Measurements from ENCODE around the gene TLX2. TPM values are rescaled to one million over a fixed set of nuclear protein-coding genes. Genes with fewer than 3 reads are reported as not detected.
"Not testable (repeated sequence)": the region's sequence is repeated elsewhere in the genome, so short reads cannot be mapped to it uniquely, and the experiment has no call there.

TLX2 gene
- total RNA-seq: under 1 TPM in 1 of 2 donors, not detected in 1; 0.56 TPM
- long read RNA-seq, partial matches to known transcripts: 1 of 5 reads
- long read RNA-seq, other reads (novel, unspliced or antisense): 4 of 5 reads

DNA sequence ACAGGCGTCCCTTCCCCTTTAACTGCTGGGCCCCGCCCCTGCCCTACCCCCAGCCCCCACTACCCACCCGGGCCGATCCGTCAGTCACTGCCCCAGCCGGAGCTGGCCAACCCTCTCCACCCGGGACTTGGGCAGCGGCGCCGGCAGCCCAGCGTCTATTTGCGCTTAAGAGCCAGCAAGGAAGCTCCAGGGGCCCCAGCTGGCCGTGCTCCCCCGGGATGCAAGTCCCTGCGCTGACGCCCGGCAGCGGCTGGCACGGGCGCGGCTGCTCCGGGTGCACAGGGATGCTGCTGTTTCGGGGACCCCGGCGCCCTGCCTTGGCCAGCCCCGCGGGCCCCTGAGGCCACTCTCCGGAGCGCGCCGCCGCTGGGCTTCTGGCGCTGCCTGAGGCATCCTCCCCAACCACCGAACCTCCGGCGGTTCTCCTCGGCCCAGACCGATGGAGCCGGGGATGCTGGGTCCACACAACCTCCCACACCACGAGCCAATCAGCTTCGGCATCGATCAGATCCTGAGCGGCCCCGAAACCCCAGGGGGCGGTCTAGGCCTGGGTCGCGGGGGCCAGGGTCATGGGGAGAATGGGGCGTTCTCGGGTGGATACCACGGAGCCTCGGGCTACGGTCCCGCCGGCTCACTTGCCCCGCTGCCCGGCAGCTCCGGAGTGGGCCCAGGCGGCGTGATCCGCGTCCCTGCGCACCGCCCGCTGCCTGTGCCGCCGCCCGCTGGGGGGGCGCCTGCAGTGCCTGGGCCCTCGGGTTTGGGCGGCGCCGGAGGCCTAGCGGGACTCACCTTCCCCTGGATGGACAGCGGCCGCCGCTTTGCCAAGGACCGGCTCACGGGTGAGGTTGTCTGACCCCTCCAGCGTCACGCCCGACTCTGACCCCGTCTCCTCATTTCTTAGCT lies at the start of gene TLX2:
Gene TLX2, plus strand, starts transcription at position 83 of the 903 bp plus-strand sequence. Its CDS starts 357 bp downstream, at position 440.
- DNase-seq: no peak
- intact Hi-C loops (cut with DNase I, micrococcal nuclease): no loop called here
- ATAC-seq: peak; percentile 8

DNA sequence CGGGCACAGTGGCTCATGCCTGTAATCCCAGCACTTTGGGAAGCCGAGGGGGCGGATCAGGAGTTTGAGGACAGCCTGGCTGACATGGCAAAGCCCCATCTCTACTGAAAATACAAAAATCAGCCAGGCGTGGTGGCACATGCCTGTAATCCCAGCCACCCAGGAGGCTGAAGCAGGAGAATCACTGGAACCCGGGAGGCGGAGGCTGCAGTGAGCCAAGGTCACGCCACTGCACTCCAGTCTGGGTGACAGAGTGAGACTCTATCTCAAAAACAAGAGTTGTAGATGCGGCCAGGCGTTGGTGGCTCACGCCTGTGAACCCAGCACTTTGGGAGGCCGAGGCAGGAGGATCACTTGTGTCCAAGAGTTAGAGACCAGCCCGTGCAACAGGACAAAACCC lies 43.5 kb upstream of the TLX2 start:
- intact Hi-C loops (cut with DNase I, micrococcal nuclease); DNase-seq; ATAC-seq: not testable (repeated sequence)

DNA sequence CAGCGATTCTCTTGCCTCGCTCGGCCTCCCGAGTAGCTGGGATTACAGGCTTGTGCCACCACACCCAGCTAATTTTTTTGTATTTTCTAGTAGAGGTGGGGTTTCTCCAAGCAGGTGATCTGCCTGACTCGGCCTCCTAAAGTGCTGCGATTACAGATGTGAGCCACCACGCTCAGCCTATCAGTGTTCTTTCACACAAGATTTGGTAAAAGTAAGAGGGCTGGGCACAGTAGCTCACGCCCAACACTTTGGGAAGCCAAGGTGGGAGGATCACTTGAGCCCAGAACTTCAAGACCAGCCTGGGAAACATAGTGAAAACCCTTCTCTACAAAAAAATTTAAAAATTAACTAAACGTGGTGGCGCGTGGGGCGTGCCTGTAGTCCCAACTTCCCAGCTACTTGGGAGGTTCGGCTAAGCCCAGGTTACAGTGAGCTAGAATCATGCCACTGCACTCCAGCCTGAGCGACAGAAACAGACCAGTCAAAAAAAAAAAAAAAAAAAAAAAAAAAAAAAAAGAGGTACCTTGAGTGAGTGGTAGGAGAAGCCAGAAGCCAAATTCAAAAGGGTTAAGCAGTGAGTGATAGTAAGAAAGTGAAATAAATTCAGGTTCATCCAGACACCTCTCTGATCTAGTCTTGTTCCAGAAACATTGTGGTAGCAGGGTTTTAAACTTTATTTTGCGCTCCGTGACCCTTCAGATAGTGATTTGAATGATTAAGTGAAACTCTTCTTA lies 42.8 kb upstream of the TLX2 start:
- intact Hi-C loops (cut with DNase I, micrococcal nuclease): no loop called here
- peak; percentile 30 for ATAC-seq
- DNase-seq: no peak

DNA sequence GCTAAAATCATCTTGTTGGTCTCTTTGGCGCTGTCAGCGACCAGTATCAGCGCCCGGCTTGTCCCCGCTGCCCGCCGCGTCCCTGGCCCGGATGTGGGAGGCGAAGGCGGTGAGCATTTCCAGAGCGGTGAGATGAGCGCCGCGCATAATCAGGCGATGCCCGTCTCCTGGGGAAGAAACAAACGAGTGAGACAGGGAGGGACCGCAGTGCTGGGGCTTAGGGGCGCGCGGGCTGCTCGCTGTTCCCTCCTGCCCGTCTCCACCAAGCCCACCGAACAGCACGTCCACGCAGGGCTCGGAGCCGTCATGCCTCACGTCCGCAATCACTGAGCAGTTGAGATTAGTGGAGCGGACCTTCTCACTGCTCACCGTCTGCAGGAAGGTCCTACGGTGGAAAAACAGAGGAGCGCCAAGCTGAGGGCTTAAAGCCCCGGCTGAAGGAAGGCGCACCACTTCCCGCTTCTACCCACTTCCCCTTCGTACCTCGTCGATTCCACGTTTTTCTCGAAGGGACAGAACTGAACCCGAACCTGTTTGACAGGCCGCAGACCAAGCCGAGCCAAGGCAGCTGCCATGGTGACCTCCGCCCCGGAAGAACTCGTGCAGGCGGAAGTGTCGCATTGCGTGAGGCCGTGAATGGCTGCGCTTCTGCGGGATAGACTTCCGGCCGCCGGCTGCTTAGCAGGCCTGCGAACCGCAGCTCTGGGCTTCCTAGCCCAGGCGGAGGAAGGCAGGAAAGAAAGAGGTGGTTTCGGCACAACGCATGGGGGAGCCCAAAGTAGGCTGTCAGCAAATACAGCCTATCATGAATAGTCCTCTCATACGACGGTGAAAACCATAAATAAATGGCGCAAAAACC lies 41.9 kb upstream of the TLX2 start, which contains the start of gene MRPL53:
Gene MRPL53, minus strand, starts transcription at position 595 of the 859 bp plus-strand sequence. Its CDS starts 20 bp downstream, at position 575.
- intact Hi-C loops (cut with DNase I, micrococcal nuclease): no loop called here
- ATAC-seq (peak; percentile 89), DNase-seq (peak; percentile 94 to 96)

DNA sequence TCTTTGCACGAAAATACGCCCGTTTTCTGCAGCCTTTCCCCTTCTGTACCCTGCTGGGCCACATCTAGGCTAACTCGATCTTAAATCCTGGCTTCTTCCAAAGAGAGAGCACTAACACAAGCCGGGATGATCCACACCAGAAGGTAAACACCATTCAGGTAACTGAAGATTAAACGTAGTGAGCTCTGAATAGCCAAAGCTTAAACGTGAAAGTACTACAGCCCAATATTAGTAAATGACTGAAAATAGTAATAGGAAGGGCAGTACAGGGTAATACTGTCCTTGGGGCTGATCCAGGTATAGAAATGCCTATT lies 41.3 kb upstream of the TLX2 start:
- ATAC-seq (peak; percentile 13), DNase-seq (no peak)
- intact Hi-C loops (cut with DNase I, micrococcal nuclease): no loop called here

DNA sequence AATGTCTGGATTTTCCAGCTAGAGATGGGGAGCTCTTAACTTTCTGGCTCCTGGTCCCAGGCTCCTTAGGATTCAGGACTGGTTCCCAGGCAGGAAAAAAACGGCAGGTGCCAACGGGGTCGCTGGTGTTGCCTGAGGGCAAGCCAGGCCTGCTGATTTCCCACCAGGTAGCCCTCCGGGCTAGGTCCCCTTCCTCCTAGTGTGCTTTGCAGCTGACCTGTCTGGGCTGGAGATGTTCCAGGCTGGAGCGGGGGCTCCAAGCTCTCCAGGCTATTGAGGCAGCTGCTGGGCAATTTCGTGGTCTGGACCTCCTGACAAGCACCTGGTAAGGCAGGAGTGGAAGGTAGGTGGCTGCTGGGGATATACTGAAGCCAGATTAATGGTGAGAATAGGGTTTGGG lies 39.8 kb upstream of the TLX2 start:
- ATAC-seq: no peak
- no peak for DNase-seq

DNA sequence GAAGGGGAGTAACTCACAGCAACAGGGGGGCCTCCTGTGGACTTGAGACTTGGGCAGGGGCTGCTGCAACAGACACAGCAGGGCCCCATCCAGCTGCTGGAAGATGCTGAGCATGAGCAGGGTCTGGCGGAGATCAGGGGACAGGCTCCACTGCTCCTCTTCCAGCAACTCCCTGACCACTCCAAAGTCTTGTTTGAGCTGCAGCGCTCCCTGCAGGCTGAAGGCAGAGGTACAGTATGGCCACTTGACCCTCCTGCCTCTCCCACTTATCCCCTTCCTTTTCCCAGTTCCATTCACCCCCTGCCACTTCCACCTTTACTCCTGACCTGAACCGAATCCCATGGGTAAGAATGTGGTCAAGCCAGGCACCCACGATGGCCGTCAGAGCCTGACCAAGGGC lies 39.4 kb upstream of the TLX2 start:
- no peak for DNase-seq
- ATAC-seq: no peak
- intact Hi-C loops (cut with DNase I, micrococcal nuclease): no loop called here

More for the DNA sequence above, 39.8 kb upstream of the TLX2 start:
- intact Hi-C loops (cut with DNase I, micrococcal nuclease): no loop called here

DNA sequence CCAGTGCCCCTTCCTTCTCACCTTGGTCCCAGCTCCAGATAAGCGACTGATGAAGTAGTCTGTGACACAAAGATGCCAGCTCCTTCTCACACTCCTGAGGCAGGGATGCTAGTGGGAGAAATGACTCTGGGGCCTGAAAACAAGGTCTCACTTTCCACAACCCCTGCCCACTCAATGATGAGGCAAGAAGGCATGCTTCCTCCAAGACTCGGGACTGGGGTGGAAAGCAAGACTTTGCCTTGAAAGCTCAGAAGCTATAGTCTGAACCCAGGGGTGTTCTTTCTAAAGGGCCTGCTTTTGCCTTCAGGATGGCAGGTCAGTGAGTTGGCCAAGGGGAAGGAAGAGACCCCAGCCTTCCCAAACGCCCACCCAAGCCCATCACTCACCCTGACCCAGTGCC lies 32.8 kb upstream of the TLX2 start:
- intact Hi-C loops (cut with DNase I, micrococcal nuclease): loop anchor here in 1 of 2 donors (5.0 kb wide), 1 partner anchor 106 kb away; no protein-coding TSS in a partner anchor
- ATAC-seq: no peak
- DNase-seq: no peak

DNA sequence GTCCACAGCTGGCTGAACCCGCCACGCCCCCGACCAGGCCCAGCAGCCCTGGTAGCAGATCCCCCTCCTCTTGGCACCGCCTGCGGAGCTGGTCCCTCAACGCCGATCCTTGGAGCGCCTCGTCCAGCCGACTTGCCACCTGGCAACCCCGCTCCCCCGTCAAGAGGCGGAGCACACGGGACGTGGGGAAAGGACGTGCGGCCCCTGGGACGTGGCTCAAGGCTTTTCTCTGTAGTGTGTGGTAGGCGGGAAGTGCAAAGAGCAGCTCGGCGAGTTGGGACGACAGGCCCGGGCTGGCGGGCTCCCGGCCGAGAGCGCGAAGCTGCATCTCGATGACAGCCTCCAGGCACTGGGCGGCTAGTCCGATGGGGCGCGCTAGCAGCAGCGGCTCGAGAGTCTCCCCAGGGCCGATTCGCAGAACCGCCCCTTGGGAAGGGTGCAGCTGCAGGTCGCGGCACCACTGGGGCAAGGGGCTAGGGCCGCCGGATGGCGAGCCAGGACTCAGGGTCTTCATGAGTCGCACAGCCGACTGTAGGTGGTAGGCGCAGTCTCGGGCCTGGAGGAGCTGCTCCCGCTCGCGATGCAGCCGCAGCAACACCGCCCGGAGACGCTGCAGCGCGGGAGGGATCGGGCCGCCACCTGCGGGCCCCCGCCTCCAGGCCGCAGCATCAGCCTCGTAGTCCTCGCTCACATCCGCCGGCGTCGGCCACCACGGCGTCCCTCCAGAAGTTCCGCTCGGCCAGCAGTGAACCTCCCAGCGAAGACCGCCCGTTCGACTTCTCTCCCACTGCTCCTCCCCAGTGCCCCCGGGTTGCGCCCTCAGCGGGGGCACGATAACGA lies 32.1 kb upstream of the TLX2 start:
- ATAC-seq: peak; percentile 53
- intact Hi-C loops (cut with DNase I, micrococcal nuclease): loop anchor here in 1 of 2 donors (5.0 kb wide), 1 partner anchor 105 kb away; no protein-coding TSS in a partner anchor
- DNase-seq: peak in 1 of 2 donors; percentile 43

DNA sequence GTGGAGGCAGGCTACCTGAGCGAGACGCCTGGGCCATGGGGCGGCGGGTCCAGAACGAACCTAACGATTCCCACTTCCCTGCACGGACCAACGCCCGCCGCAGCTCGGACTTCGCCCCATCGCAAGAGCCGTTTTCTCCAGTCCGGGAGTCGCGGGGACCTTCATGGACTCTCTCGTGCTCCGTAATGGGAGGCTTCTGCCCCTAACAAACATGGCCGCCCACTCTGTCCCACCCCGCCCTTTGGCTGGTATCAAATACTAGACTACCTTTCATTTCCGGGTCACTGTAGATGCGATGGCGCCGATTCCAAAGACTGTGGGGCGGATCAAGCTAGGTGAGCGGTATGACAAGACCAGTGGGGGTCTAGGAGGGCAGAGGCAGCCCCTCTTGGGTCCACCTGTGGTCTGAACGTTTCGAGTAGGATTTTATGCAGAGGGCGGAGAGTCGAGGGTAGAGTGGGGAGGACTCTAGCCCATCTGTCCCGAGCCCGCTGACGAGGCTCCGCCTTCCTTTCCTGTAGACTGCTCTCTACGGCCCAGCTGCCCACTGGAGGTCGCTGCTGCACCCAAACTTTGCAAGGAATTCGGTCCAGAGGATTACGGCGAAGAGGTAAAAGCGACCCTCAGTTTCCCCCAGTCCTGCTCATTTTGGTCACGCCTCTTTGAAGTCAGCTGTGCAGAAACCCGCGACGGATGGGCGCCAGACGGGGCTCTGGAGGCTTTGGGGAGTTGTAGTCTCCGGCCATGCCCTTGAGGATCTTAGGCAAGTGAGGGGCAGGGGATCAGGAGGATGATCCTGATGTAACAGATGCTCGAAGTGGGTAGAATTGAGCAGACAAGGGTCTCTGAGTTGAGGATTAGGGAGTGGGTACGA lies 31.2 kb upstream of the TLX2 start, which contains the start of the genes CCDC142 and TTC31:
Gene CCDC142, minus strand, starts transcription at position 198 of the 874 bp plus-strand sequence. Its CDS starts 161 bp downstream, at position 37.
Gene TTC31, plus strand, starts transcription at position 281 of the 874 bp plus-strand sequence. Its CDS starts 15 bp downstream, at position 296.
- intact Hi-C loops (cut with DNase I, micrococcal nuclease): loop anchor here in 1 of 2 donors (5.0 kb wide), 1 partner anchor 104 kb away; no protein-coding TSS in a partner anchor
- ATAC-seq: peak; percentile 93
- DNase-seq: peak; percentile 97 to 98

DNA sequence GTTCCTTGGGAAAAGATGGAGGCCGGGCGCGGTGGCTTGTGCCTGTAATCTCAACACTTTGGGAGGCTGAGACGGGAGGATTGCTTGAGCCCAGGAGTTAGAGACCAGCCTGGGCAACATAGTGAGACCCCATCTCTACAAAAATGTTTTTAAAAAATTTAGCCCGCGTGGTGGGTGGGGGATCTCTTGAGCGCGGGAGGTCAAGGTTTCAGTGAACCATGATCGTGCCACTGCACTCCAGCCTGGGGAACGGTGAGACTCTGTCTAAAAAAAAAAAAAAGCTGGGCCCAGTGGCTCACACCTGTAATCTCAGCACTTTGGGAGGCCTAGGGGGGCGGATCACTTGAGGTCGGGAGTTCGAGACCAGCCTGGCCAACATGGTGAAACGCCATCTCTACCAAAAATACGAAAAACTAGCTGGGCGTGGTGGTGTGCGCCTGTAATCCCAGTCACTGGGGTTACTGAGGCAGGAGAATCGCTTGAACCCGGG lies 30.5 kb upstream of the TLX2 start:
- not testable (repeated sequence) for DNase-seq, ATAC-seq
- intact Hi-C loops (cut with DNase I, micrococcal nuclease): loop anchor here (2.0 to 5.0 kb wide), 2 partner anchors 104 to 105 kb away; no protein-coding TSS in a partner anchor

DNA sequence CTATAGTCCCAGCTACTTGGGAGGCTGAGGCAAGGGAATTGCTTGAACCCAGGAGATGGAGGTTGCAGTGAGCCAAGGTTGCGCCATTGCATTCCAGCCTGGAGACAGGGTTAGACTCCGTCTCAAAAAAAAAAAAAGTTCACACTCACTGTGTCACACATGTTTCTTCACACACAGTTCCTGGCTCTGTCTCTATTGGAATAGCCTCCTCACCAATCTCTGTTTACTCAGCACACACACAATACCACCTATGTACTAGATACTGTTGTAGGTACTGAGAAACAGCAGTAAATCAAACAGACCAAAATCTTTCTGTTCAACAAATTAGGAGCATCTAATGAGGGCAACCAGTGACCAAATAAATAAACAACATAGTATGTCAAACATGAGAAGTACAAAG lies 28.1 kb upstream of the TLX2 start:
- intact Hi-C loops (cut with DNase I, micrococcal nuclease): no loop called here
- ATAC-seq: no peak
- DNase-seq: no peak

DNA sequence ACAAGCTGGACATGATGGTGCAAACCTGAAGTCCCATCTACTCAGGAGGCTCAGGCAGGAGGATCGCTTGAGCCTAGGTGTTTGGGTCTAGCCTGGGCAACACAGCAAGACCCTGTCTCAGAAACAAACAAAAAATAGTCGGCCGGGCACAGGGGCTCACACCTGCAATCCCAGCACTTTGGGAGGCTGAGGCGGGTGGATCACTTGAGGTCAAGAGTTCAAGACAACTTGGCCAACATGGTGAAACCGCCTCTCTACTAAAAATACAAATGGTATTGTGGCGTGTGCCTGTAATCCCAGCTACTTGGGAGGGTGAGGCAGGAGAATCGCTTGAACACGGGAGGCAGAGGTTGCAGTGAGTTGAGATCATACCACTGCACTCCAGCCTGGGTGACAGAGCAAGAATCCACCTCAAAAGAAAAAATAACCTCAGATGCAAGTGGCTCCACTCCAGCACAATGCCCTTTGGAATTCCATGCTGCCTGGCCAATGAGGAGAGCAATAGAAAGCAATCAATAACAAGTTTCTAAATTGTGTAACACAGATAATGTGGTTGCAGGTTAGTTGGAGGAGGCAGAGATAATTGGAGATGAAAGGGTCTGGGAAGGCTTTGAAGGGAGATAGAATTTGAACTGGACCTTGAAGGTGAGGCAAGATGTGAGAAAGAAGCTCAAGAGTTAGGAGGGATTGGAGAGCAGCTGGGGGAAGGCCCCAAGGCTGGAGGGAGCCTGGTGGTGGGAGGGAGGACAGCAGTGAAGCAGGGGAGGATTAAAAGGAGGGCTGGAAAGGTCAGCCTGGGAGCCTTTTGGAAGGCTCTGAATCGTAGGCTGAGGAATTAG lies 25.4 kb upstream of the TLX2 start:
- DNase-seq: no peak
- no peak for ATAC-seq
- intact Hi-C loops (cut with DNase I, micrococcal nuclease): no loop called here

DNA sequence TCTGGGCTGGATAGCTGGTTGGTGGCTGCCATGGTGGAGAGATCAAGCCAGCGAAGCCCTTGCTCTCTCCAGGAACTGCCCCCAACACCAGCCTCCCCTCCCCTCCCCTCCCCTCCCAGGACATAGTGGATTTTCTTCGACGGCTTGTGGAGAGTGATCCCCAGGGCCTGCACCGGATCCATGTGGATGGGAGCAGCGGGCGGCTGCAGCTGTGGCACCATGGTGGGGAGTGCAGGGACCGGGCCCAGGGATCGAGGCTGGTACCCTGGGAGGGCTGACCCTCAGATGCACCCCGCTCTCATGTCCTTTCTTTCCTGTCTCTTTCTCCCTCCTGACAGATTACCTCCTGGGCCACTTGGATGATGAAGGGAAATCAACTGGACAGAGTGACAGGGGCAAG lies 24.3 kb upstream of the TLX2 start:
- intact Hi-C loops (cut with DNase I, micrococcal nuclease): no loop called here
- DNase-seq: no peak
- ATAC-seq: no peak
